Keratinocyte (primary cell): ENCODE measurements around the gene HTR3E.

Experiments
- CTCF ChIP-seq, 3 experiments: IDR thresholded peaks in 1 of 3; conservative IDR thresholded peaks in 1 of 3; optimal IDR thresholded peaks in 1 of 3; 2 replicates in 2 of 3; 3 replicates in 1 of 3; pipeline versions ENCODE3 to v1.5.1; 2011; ENCODE audit warnings: low read length in 3 of 3, mild to moderate bottlenecking in 3 of 3, moderate library complexity in 2 of 3, control low read depth in 1 of 3, inconsistent platforms in 1 of 3; ENCODE audit not compliant: insufficient read depth in 2 of 3; ENCODE audit errors: extremely low read depth in 1 of 3
- EZH2 ChIP-seq: IDR thresholded peaks from one replicate; pipeline ENCODE4 v1.6.1; 2012; ENCODE audit warnings: inconsistent platforms, mild to moderate bottlenecking, low read length, moderate library complexity

GRCh38 chr3:184156522-184156955, 59.7 kb downstream of the HTR3E start:
- TF ChIP-seq CTCF (optimal IDR thresholded peaks at IDR 0.05 in 1 of 3, IDR thresholded peaks at IDR 0.05 in 1 of 3, conservative IDR thresholded peaks at IDR 0.05 in 1 of 3; ENCODE audit: extremely low read depth in 1 of 3, insufficient read depth in 2 of 3, low read length in 3 of 3) (no peak), EZH2 (no peak)
